Vagina (tissue), 2 donors: ENCODE results near the gene CEP63.

ENCODE experiments used
- POLR2AphosphoS5 ChIP-seq, 2 donors: sonication (generic); formaldehyde crosslinking; IDR thresholded peaks; one replicate each; pipeline ENCODE4 v1.9.0; 2017; ENCODE audit warnings: antibody characterized with exemption in 2 of 2, mild to moderate bottlenecking in 2 of 2, low read depth in 1 of 2; ENCODE audit not compliant: insufficient read depth in 1 of 2
- TF ChIP-seq, protein P1 (sequence below), 3 experiments: fragments of 450-650 bp in 2 of 3; fragments of 200-600 bp in 1 of 3; sonication (generic) in 1 of 3; IDR thresholded peaks; one replicate each; pipeline ENCODE4 v1.5.1; 2017 to 2019; ENCODE audit warnings: antibody characterized with exemption in 3 of 3, mild to moderate bottlenecking in 2 of 3, moderate library complexity in 2 of 3

DNA sequence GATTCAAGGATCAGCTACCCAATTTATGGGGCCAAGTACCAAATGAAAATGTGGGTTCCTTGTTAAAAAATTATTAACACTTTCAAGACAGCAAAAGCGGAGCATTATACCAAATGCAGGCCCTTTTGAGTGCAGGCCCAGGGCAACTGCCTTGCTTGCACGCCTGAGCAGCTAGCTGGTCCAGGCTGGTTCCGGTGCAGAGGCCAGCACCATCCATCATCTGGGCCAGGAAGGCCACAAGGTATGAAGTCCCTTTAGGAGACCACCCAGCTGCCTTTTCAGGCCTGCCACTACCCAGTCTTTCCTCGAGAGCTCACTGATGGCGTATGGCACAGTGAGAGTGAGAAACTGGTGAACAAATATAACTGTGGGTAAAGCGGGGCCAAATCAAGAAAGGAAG lies 13.0 kb upstream of the CEP63 start:
- no peak for TF ChIP-seq POLR2AphosphoS5 (IDR thresholded peaks at IDR 0.05; ENCODE audit: insufficient read depth in 1 of 2, low read depth in 1 of 2)
- TF ChIP-seq, protein P1, sequence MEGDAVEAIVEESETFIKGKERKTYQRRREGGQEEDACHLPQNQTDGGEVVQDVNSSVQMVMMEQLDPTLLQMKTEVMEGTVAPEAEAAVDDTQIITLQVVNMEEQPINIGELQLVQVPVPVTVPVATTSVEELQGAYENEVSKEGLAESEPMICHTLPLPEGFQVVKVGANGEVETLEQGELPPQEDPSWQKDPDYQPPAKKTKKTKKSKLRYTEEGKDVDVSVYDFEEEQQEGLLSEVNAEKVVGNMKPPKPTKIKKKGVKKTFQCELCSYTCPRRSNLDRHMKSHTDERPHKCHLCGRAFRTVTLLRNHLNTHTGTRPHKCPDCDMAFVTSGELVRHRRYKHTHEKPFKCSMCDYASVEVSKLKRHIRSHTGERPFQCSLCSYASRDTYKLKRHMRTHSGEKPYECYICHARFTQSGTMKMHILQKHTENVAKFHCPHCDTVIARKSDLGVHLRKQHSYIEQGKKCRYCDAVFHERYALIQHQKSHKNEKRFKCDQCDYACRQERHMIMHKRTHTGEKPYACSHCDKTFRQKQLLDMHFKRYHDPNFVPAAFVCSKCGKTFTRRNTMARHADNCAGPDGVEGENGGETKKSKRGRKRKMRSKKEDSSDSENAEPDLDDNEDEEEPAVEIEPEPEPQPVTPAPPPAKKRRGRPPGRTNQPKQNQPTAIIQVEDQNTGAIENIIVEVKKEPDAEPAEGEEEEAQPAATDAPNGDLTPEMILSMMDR (IDR thresholded peaks at IDR 0.05): no peak
